Tibial artery (tissue), 4 donors: ENCODE results near the gene LDLRAD3.

Experiments used
- DNase-seq, 2 donors: peaks; one replicate each; pipeline ENCODE4 v3.0.0-alpha.2; 2019
- H3K27ac ChIP-seq, 2 donors: fragments of 200-600 bp; sonication (generic) in 1 of 2; 1 replicate in 1 of 2; 2 replicates in 1 of 2; pipeline ENCODE4 v1.5.1; 2018 to 2019; ENCODE audit warnings: mild to moderate bottlenecking in 1 of 2
- H3K27me3 ChIP-seq, 2 donors: fragments of 200-600 bp; sonication (generic) in 1 of 2; one replicate each; pipeline versions ENCODE4 v1.5.1 to v1.6.0; 2016 to 2019
- H3K36me3 ChIP-seq, 3 donors: fragments of 200-600 bp; sonication (generic) in 2 of 3; one replicate each; pipeline ENCODE4 v1.5.1; 2016 to 2019; ENCODE audit warnings: mild to moderate bottlenecking in 2 of 3
- H3K4me1 ChIP-seq, 4 donors: fragments of 200-600 bp; sonication (generic) in 2 of 4; 1 replicate in 3 of 4; 2 replicates in 1 of 4; pipeline ENCODE4 v1.5.1; 2016 to 2019
- H3K4me3 ChIP-seq, 2 donors: fragments of 200-600 bp; sonication (generic) in 1 of 2; 1 replicate in 1 of 2; 2 replicates in 1 of 2; pipeline ENCODE4 v1.5.1; 2018 to 2019; ENCODE audit warnings: mild to moderate bottlenecking in 2 of 2
- H3K9me3 ChIP-seq, 3 donors: fragments of 200-600 bp; sonication (generic) in 1 of 3; one replicate each; pipeline ENCODE4 v1.5.1; 2016 to 2019
- CTCF ChIP-seq, 2 experiments: fragments of 200-600 bp in 1 of 2; fragments of 450-650 bp in 1 of 2; IDR thresholded peaks; one replicate each; pipeline ENCODE4 v1.5.1; 2017 to 2019; ENCODE audit warnings: antibody characterized with exemption in 2 of 2, mild to moderate bottlenecking in 1 of 2, moderate library complexity in 1 of 2
- intact Hi-C: fragments of 100-400 bp; cut with DNase I; formaldehyde crosslinking; loops from one replicate; pipeline ENCODE4 v1.15.0; 2023; ENCODE audit warnings: low total_unique reads

Gene LDLRAD3

GRCh38 chr11:36126678-36127077 lies 182.8 kb downstream of the LDLRAD3 start:
- no peak for DNase-seq
- Histone ChIP-seq H3K9me3 (no peaks in the 10 kb centered on the region), H3K4me1 (peaks cover 0 to 14% (median 10%) of the 10 kb centered on the region in 4 donors), H3K4me3 (no peak overlapping the region), H3K27ac (no peak overlapping the region), H3K36me3 (no peaks in the 10 kb centered on the region), H3K27me3 (no peaks in the 10 kb centered on the region)
- no peak for TF ChIP-seq CTCF (IDR thresholded peaks at IDR 0.05)
- intact Hi-C loops, result loop anchor here (5.0 kb wide), 1 partner anchor 509 kb away; the partner anchor contains the start of gene FJX1

- intact Hi-C loops, result loop anchor here (5.0 kb wide), 1 partner anchor 510 kb away; the partner anchor contains the start of gene FJX1
- Histone ChIP-seq H3K27me3 (no peaks in the 10 kb centered on the region), H3K36me3 (no peaks in the 10 kb centered on the region), H3K9me3 (no peaks in the 10 kb centered on the region), H3K4me3 (no peak overlapping the region), H3K27ac (no peak overlapping the region), H3K4me1 (peaks cover 0 to 14% (median 12%) of the 10 kb centered on the region in 4 donors)
- no peak for TF ChIP-seq CTCF (IDR thresholded peaks at IDR 0.05)
- no peak for DNase-seq
These were observed 183.7 kb downstream of the LDLRAD3 start for GRCh38 chr11:36127550-36127949.

- Histone ChIP-seq H3K9me3 (no peaks in the 10 kb centered on the region), H3K4me1 (peaks cover 0 to 4% (median 0%) of the 10 kb centered on the region in 4 donors), H3K4me3 (no peak overlapping the region), H3K27ac (no peak overlapping the region), H3K36me3 (no peaks in the 10 kb centered on the region), H3K27me3 (no peaks in the 10 kb centered on the region)
- intact Hi-C loops, result loop anchor here (5.0 kb wide), 1 partner anchor 513 kb away; the partner anchor contains the start of gene FJX1
- DNase-seq, result no peak
- no peak for TF ChIP-seq CTCF (IDR thresholded peaks at IDR 0.05)
These were observed 186.1 kb downstream of the LDLRAD3 start for GRCh38 chr11:36129955-36130354.

- H3K4me1 ChIP-seq, result peaks cover 0 to 4% (median 0%) of the 10 kb centered on the region in 4 donors
- no peak overlapping the region for H3K27ac ChIP-seq
- H3K27me3 ChIP-seq, result no peaks in the 10 kb centered on the region
- no peak for DNase-seq
- no peak overlapping the region for H3K4me3 ChIP-seq
- no peaks in the 10 kb centered on the region for H3K9me3 ChIP-seq
- no peak for TF ChIP-seq CTCF (IDR thresholded peaks at IDR 0.05)
- intact Hi-C loops, result no loop called here
- no peaks in the 10 kb centered on the region for H3K36me3 ChIP-seq
These were observed 186.5 kb downstream of the LDLRAD3 start for GRCh38 chr11:36130401-36130800.

GRCh38 chr11:36131721-36132397 lies 188.0 kb downstream of the LDLRAD3 start:
- intact Hi-C loops, result no loop called here
- Histone ChIP-seq H3K4me1 (peaks cover 0 to 4% (median 0%) of the 10 kb centered on the region in 4 donors), H3K9me3 (no peaks in the 10 kb centered on the region), H3K27me3 (no peaks in the 10 kb centered on the region), H3K27ac (no peak overlapping the region), H3K36me3 (no peaks in the 10 kb centered on the region), H3K4me3 (no peak overlapping the region)
- TF ChIP-seq CTCF (IDR thresholded peaks at IDR 0.05), result peak; percentile 57 to 61
- DNase-seq, result peak; percentile 65 to 69
